ENCODE data around the gene TCF23.

GRCh38 chr2:27184115-27184514, 35.3 kb downstream of the TCF23 start:
- TF ChIP-seq CTCF (conservative IDR thresholded peaks at IDR 0.05; ENCODE audit: low read depth, low read length) (no peak), EZH2 (IDR thresholded peaks at IDR 0.05; ENCODE audit: borderline replicate concordance, low read depth, low read length, poor library complexity, severe bottlenecking) (no peak)

All from A673 (cell line).